ENCODE results near the gene ZBTB38.

The ZBTB38 gene

DNA sequence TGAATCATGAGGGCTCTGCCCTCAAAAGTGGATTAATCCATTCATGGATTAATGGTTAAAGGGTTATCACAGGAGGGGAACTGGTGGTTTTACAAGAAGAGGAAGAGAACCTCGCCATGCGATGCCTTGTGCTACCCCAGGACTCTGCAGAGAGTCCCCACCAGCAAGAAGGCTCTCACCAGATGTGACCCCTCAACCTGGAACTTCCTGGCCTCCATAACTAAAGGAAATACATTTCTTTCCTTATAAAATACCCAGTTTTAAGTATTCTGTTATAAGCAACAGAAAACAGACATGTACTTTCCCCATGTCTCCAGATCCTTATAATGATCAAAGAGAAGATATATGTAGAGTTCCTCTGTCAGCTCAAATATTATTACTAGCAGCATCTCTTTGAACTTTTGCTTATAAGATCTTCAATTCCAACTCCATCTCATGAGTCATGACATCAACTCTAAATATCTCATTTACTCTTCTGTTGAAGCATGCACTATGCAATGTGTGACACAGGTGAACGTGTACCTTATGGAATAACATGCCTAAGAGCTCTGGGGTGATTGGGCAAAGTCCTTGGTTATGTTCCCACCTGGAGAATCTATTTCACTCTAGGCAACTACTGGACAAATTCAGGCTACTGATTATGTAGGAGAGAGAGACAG lies 37.5 kb upstream of the ZBTB38 start:
- Histone ChIP-seq H3K79me2 (ENCODE audit: control insufficient read depth, insufficient read depth, low read length, unreplicated experiment) (no peaks in the 10 kb centered on the region), H3K36me3 (ENCODE audit: insufficient read depth, low read length) (no peaks in the 10 kb centered on the region), H2AFZ (ENCODE audit: low read length, unreplicated experiment) (no peak overlapping the region), H3K27me3 (ENCODE audit: insufficient read depth, low read length) (no peaks in the 10 kb centered on the region), H3K4me1 (ENCODE audit: control insufficient read depth, insufficient read depth, low read length, unreplicated experiment) (peaks cover 49% of the 10 kb centered on the region), H3K27ac (ENCODE audit: low read depth, low read length) (peak overlapping the region; percentile 98), H3K4me3 (ENCODE audit: low read depth, low read length) (no peak overlapping the region)

DNA sequence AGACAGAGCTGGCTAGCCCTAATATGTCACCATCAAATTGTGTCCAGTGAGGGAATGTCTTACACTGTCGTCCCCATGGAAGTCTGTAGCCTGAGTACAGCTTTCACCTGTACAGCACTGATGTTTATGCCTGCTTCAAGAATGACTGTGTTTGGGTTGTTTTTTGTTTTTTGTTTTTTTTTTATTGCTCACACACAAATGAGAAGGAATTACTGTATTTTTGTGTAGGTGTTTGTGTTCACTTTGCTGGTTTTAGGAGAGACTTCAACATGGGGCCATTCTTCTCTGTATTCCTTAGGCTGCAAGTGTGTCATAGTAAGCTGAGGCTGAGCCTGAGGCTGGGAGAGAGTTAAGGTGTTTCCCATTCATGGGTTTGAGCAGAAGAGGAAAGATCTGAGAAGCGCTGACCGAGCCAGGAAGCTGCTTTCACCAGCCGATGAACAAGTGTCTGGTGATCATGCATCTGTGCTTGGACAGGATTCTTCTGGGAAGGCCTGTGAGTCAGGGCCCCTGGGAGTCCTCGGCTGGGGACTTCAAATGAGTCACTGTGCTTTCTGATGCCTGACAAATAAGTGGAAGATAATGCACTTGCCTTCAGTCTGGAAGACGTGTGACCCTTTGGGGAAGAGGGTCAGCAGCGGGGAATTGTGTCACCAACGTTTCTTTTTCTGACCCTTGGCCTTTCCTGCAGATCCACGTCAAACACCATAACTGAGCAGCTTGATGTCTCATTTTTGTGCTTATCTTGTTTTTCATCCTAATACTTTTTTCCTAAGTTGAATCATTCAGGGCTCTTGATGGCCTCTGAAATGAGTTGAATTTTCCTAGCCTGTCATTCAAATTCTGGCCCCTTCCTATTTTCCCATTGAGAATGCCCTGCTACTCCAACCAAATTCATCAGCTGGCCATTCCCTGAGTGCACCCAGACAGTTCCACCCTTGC lies 36.7 kb upstream of the ZBTB38 start:
- Histone ChIP-seq H3K27ac (ENCODE audit: low read depth, low read length) (peak overlapping the region; percentile 98), H3K79me2 (ENCODE audit: control insufficient read depth, insufficient read depth, low read length, unreplicated experiment) (no peaks in the 10 kb centered on the region), H3K27me3 (ENCODE audit: insufficient read depth, low read length) (no peaks in the 10 kb centered on the region), H3K36me3 (ENCODE audit: insufficient read depth, low read length) (no peaks in the 10 kb centered on the region), H3K4me1 (ENCODE audit: control insufficient read depth, insufficient read depth, low read length, unreplicated experiment) (peaks cover 52% of the 10 kb centered on the region), H2AFZ (ENCODE audit: low read length, unreplicated experiment) (no peak overlapping the region), H3K4me3 (ENCODE audit: low read depth, low read length) (peak overlapping the region; percentile 26; the same call in 1 of the 2 replicates)

DNA sequence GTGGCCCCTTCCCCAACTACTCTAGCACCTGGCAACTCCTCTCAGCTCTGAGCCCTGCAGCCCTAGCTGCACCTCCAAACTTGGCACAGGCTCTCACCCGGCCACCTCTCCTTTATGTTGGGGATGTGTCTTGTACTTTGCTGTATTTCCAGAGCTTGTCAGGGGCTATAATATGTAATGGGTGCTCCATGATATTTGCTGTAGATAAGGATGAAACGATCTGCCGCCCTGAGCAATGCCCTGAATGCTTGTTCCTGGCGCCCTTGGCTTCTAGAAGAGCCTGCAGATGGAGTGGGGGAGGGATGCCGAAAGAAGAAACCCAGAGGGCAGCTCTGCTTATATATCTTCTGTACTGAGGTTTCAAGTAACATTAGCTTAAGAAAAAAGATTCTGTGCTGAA lies 35.9 kb upstream of the ZBTB38 start:
- no peak overlapping the region for H2AFZ ChIP-seq (ENCODE audit: low read length, unreplicated experiment)
- peak overlapping the region; percentile 98 for H3K27ac ChIP-seq (ENCODE audit: low read depth, low read length)
- H3K79me2 ChIP-seq (ENCODE audit: control insufficient read depth, insufficient read depth, low read length, unreplicated experiment): no peaks in the 10 kb centered on the region
- H3K4me1 ChIP-seq (ENCODE audit: control insufficient read depth, insufficient read depth, low read length, unreplicated experiment): peaks cover 58% of the 10 kb centered on the region
- peak overlapping the region; percentile 26; the same call in 1 of the 2 replicates for H3K4me3 ChIP-seq (ENCODE audit: low read depth, low read length)
- H3K27me3 ChIP-seq (ENCODE audit: insufficient read depth, low read length): no peaks in the 10 kb centered on the region
- H3K36me3 ChIP-seq (ENCODE audit: insufficient read depth, low read length): no peaks in the 10 kb centered on the region

DNA sequence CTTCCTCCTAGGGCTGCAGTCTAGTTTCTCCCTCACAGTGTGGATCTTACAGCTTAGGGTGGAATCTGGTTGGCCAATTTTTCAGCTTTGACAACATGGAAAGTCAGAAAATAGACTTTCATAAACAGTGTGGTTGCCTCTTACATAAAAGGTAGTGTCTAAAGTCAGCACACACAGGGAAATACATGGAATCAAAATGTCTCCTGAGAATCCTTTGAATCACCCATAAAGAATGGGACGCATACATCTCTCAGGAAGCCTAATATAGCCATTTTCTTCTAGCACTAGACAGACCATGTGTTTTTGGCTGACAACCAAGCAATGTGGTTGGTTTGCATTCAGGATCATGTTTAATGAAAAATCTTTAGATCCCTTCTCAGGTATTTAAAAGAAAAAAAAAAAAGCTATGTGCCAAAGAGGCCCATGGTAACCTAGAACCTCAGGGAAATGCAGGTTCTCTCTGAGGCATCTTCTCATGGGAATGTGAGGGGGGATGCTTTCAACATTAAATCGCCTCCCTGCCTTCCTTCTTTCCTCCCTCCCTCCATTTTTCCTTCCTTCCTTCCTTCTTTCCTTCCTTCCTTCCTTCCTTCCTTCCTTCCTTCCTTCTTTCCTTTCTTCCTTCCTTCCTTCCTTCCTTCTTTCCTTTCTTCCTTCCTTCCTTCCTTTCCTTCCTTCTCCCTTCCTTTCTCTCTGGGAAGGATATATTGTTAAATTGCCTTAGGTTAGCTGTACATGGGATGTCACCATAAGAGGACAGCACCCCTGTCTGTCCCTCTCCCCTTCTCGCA lies 34.3 kb upstream of the ZBTB38 start:
- Histone ChIP-seq H3K4me3 (ENCODE audit: low read depth, low read length) (no peak overlapping the region), H3K27me3 (ENCODE audit: insufficient read depth, low read length) (no peaks in the 10 kb centered on the region), H2AFZ (ENCODE audit: low read length, unreplicated experiment) (no peak overlapping the region), H3K4me1 (ENCODE audit: control insufficient read depth, insufficient read depth, low read length, unreplicated experiment) (peaks cover 61% of the 10 kb centered on the region), H3K79me2 (ENCODE audit: control insufficient read depth, insufficient read depth, low read length, unreplicated experiment) (no peaks in the 10 kb centered on the region), H3K36me3 (ENCODE audit: insufficient read depth, low read length) (no peaks in the 10 kb centered on the region), H3K27ac (ENCODE audit: low read depth, low read length) (peak overlapping the region; percentile 98)

DNA sequence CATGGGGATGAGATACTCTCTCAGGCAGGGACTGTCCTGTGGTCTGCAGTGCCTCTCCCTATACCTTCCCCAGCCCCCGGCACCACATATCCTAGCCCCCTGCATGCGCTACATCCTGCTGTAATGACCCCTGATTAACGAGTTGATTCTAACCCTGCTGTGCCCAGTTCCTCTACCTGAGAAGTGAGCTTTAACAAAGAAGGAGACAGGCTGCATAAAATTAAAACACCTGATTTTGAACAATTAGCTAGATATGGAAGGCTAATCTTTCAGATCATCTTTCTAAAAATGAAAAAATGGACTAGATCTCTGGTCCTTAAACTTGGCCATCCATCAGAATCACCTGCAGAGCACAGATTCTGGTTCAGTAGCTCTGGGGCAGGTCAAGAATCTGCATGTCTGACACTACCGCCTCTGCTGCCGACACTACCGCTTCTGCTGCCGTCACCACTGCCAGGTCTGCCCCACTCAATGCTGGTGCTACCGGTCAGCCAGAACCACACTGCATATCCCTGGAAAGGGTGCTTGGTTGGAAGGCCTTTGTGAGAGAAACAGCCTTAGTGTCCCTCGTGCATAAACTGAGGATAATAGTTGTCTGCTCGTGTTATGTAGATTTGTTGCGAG lies 33.6 kb upstream of the ZBTB38 start:
- H3K79me2 ChIP-seq (ENCODE audit: control insufficient read depth, insufficient read depth, low read length, unreplicated experiment): no peaks in the 10 kb centered on the region
- H3K27me3 ChIP-seq (ENCODE audit: insufficient read depth, low read length): no peaks in the 10 kb centered on the region
- peak overlapping the region; percentile 61; the same call in 1 of the 2 replicates for H3K27ac ChIP-seq (ENCODE audit: low read depth, low read length)
- H3K4me3 ChIP-seq (ENCODE audit: low read depth, low read length): no peak overlapping the region
- no peaks in the 10 kb centered on the region for H3K36me3 ChIP-seq (ENCODE audit: insufficient read depth, low read length)
- no peak overlapping the region for H2AFZ ChIP-seq (ENCODE audit: low read length, unreplicated experiment)
- peaks cover 61% of the 10 kb centered on the region for H3K4me1 ChIP-seq (ENCODE audit: control insufficient read depth, insufficient read depth, low read length, unreplicated experiment)

DNA sequence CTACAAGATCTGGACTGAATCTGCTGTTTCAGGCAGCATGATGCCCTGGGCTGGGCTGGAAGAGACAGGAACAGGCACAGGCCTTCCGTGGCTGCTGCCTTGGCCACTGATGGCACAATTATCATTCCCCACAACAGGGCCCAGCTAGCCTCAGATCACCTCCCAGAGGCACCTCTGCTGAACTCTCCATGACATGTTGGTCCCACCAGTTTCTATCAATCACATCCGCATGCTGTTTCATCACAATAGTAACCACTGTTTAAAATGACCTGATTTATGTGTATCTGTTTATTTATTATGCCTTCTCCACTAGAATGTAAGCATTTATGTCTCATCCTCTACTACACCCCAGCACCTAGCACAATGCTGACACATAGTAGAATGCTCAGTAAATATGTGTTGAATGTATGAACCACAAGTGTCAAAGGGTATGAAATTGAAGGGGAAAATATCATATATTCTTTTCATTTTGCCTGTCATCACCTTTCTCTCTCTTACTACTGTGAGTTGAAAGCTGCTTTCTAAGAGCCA lies 32.7 kb upstream of the ZBTB38 start:
- Histone ChIP-seq H2AFZ (ENCODE audit: low read length, unreplicated experiment) (peak overlapping the region; percentile 51), H3K27me3 (ENCODE audit: insufficient read depth, low read length) (no peaks in the 10 kb centered on the region), H3K4me3 (ENCODE audit: low read depth, low read length) (no peak overlapping the region), H3K27ac (ENCODE audit: low read depth, low read length) (peak overlapping the region; percentile 61), H3K36me3 (ENCODE audit: insufficient read depth, low read length) (no peaks in the 10 kb centered on the region), H3K4me1 (ENCODE audit: control insufficient read depth, insufficient read depth, low read length, unreplicated experiment) (peaks cover 58% of the 10 kb centered on the region), H3K79me2 (ENCODE audit: control insufficient read depth, insufficient read depth, low read length, unreplicated experiment) (no peaks in the 10 kb centered on the region)

DNA sequence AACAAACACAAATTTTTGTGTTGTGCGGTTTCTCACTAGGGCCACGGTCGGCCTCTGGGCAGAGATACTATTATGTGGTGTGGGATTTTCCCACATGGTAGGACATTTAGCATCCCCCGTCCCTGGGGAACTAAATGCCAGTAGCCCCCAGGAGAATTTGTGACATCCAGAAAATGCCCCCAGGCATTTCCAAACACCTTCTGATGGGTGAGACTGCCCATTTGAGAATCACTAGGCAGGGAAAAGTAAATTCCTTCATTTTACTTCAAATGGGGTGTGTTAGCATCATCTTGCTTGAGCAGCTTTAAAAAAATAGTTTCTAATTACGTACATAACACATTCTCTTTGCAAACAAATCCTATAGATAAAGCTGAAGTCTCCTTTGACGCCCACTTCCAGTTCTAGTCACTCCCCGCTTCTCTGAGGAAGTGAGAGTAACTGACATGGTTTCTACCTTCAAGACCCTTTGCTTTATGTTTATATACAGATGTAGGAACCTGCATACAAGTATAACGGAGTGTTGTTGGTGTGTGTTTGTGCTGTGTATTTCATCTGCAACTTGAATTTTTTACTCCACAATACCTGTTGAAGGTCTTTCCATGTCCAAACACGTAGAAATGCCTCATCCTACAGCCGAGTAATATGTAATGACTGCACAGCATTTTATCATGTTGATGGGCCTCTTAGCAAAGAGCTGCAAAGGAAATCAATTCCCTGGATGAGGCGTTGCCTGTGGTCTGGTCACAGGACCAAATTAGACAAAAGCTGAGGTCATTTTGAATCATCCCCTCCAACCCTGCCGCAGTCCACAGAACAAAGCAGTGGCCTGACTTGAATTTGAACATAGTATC lies 31.4 kb upstream of the ZBTB38 start:
- H2AFZ ChIP-seq (ENCODE audit: low read length, unreplicated experiment): peak overlapping the region; percentile 82
- H3K27me3 ChIP-seq (ENCODE audit: insufficient read depth, low read length): no peaks in the 10 kb centered on the region
- peak overlapping the region; percentile 89 for H3K27ac ChIP-seq (ENCODE audit: low read depth, low read length)
- H3K79me2 ChIP-seq (ENCODE audit: control insufficient read depth, insufficient read depth, low read length, unreplicated experiment): no peaks in the 10 kb centered on the region
- no peaks in the 10 kb centered on the region for H3K36me3 ChIP-seq (ENCODE audit: insufficient read depth, low read length)
- H3K4me3 ChIP-seq (ENCODE audit: low read depth, low read length): no peak overlapping the region
- peaks cover 48% of the 10 kb centered on the region for H3K4me1 ChIP-seq (ENCODE audit: control insufficient read depth, insufficient read depth, low read length, unreplicated experiment)

DNA sequence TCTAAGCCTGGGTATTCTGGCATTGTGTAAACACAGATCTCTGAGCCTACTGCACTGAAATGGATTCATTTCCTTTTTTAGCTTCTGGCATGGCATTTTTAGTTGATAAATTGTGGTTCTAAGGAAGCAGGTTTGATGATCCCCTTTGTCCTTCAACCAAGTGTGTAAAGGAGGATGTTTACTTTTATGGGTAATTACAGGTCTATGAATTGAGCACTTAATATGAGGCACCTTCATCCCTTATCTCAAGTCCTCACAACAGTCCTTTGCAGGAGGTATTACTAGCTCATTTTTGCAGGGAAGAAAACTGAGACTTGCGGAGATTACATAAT lies 30.8 kb upstream of the ZBTB38 start:
- H3K79me2 ChIP-seq (ENCODE audit: control insufficient read depth, insufficient read depth, low read length, unreplicated experiment): no peaks in the 10 kb centered on the region
- no peak overlapping the region for H3K4me3 ChIP-seq (ENCODE audit: low read depth, low read length)
- peak overlapping the region; percentile 89 for H3K27ac ChIP-seq (ENCODE audit: low read depth, low read length)
- H3K4me1 ChIP-seq (ENCODE audit: control insufficient read depth, insufficient read depth, low read length, unreplicated experiment): peaks cover 42% of the 10 kb centered on the region
- H2AFZ ChIP-seq (ENCODE audit: low read length, unreplicated experiment): peak overlapping the region; percentile 82
- no peaks in the 10 kb centered on the region for H3K27me3 ChIP-seq (ENCODE audit: insufficient read depth, low read length)
- H3K36me3 ChIP-seq (ENCODE audit: insufficient read depth, low read length): no peaks in the 10 kb centered on the region

DNA sequence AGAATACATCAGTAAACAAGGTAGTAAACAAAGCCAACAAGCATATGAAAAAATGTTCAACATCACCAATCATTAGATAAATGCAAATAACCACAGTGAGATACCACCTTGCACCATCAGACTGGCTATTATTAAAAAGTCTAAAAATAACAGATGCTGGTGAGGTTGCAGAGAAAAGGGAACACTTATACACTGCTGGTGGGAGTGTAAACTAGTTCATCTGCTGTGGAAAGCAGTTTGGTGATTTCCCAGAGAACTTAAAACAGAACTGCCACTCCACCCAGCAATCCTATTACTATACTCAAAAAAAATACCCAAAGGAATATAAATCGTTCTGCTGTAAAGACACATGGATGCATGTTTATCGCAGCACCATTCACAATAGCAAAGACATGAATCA lies 30.3 kb upstream of the ZBTB38 start:
- peak overlapping the region; percentile 89 for H3K27ac ChIP-seq (ENCODE audit: low read depth, low read length)
- no peak overlapping the region for H3K4me3 ChIP-seq (ENCODE audit: low read depth, low read length)
- no peaks in the 10 kb centered on the region for H3K36me3 ChIP-seq (ENCODE audit: insufficient read depth, low read length)
- no peak overlapping the region for H2AFZ ChIP-seq (ENCODE audit: low read length, unreplicated experiment)
- no peaks in the 10 kb centered on the region for H3K79me2 ChIP-seq (ENCODE audit: control insufficient read depth, insufficient read depth, low read length, unreplicated experiment)
- H3K27me3 ChIP-seq (ENCODE audit: insufficient read depth, low read length): no peaks in the 10 kb centered on the region
- peaks cover 37% of the 10 kb centered on the region for H3K4me1 ChIP-seq (ENCODE audit: control insufficient read depth, insufficient read depth, low read length, unreplicated experiment)

Measured in ACC112 (cell line).